Skeletal muscle cell (primary cell): ENCODE data around the gene SORT1.
"Not testable (repeated sequence)": the region's sequence is repeated elsewhere in the genome, so short reads cannot be mapped to it uniquely, and the experiment has no call there.

Source experiments
- DNase-seq: peaks from one replicate; pipeline ENCODE4 v3.0.0-alpha.2; 2010; ENCODE audit warnings: low read depth
- H3K4me3 ChIP-seq: 2 replicates; pipeline ENCODE4 v1.5.1; 2011; ENCODE audit warnings: low read depth, mild to moderate bottlenecking, control low read depth, low read length, moderate library complexity

SORT1 gene

DNA sequence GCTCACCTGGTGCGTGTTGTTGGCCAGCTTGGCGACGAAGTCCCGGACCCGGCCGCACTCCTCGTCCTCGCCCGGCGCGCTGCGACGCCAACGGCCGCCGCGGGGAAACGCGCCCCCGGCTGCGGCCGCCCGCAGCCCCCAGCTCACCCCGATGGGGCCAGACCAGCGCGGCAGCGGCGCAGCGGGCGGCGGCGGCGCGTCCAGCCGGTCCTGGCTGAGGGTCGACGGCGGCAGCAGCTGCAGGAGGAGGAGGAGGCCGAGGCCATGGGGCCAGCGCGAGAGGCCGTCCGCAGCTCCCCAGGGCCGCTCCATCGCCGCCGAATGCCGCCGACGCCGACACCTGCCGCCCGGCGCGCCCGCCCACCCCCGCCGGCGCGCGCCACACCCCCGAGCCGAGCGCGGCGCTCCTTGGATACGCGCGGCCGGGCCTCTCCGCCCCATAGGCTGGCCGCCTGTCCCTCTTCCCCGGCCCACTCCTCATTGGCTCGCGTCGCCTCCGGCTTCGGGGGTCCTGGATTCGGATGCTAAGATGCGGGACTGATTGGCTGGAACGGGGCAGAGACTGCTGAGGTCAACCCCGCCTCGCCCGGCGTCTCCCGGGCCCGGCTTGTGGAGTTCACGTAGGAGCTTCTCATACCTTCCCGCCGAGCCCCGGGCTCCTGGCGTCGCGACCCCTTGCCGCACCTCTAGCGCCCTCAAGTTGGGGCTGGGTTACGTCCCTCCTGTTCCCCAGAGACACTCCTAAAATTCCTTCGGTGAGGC is at the start of gene SORT1:
Gene SORT1, minus strand, starts transcription at position 338 of the 762 bp plus-strand sequence. Its CDS starts 26 bp downstream, at position 312.
- H3K4me3 ChIP-seq: peak within 1 kb of the TSS; percentile 56
- peak; percentile 60 for DNase-seq

DNA sequence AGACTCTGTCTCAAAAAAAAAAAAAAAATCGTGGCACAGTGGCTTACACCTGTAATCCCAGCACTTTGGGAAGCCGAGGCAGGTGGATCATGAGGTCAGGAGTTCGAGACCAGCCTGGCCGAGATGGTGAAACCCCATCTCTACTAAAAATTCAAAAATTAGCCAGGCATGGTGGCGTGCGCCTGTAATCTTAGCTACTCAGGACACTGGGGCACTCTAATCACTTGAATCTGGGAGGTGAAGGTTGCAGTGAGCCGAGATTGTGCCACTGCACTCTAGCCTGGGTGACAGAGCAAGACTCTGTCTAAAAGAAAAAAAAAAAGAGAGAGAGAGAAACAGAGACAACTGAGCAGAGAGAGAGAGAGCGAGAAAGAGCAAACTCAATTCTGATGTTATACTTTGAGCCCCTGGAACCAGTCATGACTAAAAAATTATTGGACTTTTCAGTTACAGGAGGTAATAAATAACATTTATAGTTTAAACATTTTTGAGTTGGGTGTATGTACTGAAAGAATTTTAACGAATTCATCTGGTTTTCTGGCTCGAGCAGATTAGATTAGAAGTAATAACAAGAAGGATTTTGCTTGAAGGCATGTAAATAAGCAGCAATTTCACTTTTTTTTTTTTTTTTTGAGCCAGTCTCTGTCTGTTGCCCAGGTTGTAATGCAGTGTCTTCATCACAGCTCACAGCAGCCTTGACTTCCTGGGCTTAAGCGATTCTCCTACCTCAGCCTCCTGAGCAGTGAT is 48.4 kb upstream of the SORT1 start:
- DNase-seq: not testable (repeated sequence)

GRCh38 chr1:109444346-109444745 is 46.6 kb upstream of the SORT1 start:
- DNase-seq: no peak
- no peak overlapping the region for H3K4me3 ChIP-seq

More for the DNA sequence above, 48.4 kb upstream of the SORT1 start:
- H3K4me3 ChIP-seq: not testable (repeated sequence)

DNA sequence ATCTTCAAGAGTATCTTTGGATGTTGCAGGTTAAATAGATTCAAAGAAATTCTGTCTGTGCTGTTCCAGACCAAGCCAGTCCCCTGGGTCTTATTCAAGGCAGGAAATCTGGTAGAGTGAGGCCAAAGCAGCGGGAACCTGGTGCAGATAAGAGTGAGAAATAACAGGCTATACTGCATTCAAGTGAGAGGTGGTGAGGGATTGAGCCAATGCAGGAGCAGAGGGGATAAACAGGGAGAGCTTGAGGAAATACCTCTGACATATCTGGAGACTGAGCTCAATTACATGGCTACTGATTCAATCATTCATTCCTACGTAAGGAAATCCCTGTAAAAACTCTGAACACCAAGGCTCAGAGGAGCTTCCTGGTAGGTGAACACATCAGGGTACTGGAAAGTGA is 45.8 kb upstream of the SORT1 start:
- DNase-seq: no peak
- H3K4me3 ChIP-seq: no peak overlapping the region

GRCh38 chr1:109441069-109441468 is 43.4 kb upstream of the SORT1 start:
- H3K4me3 ChIP-seq: no peak overlapping the region
- peak; percentile 87 for DNase-seq

DNA sequence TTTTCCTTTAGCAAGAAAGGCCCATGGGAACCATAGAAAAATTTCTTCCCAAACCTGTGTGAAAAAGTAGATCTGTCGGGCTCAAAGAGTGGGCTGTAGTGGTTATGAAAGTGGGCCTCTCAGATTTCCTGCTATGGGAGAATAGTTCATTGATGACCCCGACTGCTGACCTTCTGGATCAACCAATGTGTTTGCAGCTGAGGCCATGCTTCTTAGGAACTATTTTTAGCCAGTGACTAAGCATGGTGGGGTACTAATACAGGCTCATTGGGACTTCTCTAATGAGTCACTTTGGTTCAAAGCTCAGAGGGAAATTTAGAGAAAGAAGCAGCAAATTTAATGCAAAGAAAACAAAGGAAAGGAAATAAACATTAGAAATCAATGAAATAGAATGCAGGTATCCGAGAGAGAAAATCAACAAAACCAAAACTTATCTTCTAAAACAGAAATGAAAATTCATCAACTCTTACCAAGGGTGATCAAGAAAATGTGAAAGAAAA is 41.1 kb upstream of the SORT1 start:
- no peak overlapping the region for H3K4me3 ChIP-seq
- peak; percentile 97 for DNase-seq

- H3K4me3 ChIP-seq: no peak overlapping the region
- DNase-seq: no peak
Measured at GRCh38 chr1:109434484-109434883, 36.8 kb upstream of the SORT1 start.

GRCh38 chr1:109433322-109433721 is 35.6 kb upstream of the SORT1 start:
- H3K4me3 ChIP-seq: no peak overlapping the region
- no peak for DNase-seq

DNA sequence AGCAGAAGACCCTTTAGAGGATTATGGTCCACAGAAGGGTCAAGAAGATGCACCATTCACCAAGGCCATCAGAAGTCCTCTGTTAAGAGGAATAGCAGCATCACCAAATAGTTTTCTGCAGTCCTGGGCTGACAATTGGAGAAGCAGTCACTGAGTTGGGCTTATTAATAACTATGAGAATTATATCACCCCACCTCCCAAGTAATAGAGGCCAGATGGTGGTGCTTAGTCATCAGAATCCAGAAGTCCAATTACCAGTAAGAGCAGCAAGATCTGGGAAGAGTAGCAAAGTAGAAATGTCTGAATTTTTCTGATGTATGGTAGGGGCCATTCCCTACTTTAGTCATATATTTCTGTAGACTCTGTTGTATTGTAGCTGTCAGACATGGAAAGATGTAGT is 34.6 kb upstream of the SORT1 start:
- no peak overlapping the region for H3K4me3 ChIP-seq
- DNase-seq: no peak

DNA sequence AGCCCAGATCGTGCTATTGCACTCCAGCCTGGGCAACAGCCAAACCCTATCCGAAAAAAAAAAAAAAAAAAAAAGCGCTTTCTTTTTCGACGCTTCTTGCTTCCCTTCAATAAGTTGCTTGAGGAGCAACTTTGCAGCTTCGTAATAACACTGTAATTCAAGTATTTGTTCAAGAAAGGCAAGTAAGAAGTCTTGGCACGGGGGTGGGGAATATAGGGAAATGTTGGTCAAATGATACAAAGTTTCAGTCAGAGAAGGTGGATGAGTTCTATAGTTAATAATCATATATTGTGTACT is 29.4 kb upstream of the SORT1 start:
- no peak for DNase-seq

DNA sequence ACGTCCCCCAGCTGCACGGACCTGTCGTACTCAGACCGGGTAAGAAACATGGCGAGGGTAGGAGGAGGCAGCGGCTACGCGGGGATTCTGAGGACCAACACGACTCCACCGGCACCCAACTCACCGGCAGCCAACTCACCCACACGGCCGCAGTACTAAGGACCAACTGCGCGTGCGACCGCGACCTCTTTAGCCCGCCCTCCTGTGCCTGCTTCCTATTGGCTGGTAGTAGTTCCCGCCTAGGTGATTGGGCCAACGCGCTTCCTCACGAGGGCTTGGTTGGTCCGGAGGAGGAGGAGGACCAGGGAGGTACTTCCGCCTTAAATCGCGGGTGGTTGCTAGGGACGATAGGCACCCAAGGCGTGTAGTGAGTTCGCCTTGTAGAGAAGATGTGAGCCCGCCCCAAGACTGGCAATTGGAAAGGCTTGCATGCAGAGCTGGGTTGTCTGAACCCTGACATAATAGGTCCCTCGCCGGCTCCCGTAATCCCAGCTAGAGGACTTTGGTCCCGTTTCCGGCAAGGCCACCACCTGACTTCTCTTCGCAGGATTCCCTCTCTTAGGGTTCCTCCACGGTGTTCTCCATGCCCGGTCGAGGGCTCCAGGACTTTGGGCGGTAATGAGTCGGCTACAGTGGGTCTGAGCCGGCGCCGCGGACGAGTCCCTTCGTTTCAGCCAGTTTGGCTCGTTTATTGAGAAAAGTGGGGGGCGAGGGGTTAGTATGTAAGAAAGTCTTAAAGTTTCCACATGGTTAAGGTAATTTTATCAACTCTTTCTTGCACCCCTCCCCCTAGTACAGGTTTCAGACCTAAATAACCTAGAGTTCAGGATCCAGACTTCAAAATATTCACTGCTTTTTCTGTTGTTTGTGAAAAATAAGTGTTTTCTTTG is 28.8 kb upstream of the SORT1 start, which contains the start of gene PSMA5:
Gene PSMA5, minus strand, starts transcription at position 168 of the 890 bp plus-strand sequence. Its CDS starts 118 bp downstream, at position 50.
- peak within 1 kb of the TSS; percentile 95 for H3K4me3 ChIP-seq
- peak; percentile 98 for DNase-seq

More for the DNA sequence above, 29.4 kb upstream of the SORT1 start:
- peak overlapping the region; percentile 95 for H3K4me3 ChIP-seq

GRCh38 chr1:109425391-109426280 is 27.9 kb upstream of the SORT1 start:
- no peak for DNase-seq
- peak overlapping the region; percentile 95 for H3K4me3 ChIP-seq

- no peak for DNase-seq
- H3K4me3 ChIP-seq: no peak overlapping the region
Measured at GRCh38 chr1:109423498-109423897, 25.8 kb upstream of the SORT1 start.

GRCh38 chr1:109412551-109412950 is 14.8 kb upstream of the SORT1 start:
- no peak overlapping the region for H3K4me3 ChIP-seq
- no peak for DNase-seq

DNA sequence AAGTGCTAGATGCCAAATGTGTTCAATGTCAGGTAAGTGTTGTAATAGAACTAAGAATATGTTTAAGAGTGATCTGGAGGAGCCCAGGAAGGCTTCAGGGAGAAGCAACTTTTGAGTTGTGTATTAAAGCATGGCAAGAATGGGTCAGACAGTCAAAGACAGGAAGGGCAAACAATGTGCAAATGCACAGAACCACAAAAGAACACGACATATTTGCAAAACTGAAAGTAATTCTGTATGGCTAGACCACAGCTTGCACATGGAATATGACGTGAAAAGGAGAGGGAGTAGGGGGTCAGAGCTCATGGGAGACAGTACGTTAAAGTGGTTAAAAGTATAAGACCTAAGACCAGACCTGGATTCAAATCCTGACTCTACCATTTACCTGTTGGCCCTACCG is 7.1 kb upstream of the SORT1 start:
- H3K4me3 ChIP-seq: no peak overlapping the region
- DNase-seq: no peak

GRCh38 chr1:109402025-109402424 is 4.3 kb upstream of the SORT1 start:
- no peak overlapping the region for H3K4me3 ChIP-seq
- DNase-seq: no peak

DNA sequence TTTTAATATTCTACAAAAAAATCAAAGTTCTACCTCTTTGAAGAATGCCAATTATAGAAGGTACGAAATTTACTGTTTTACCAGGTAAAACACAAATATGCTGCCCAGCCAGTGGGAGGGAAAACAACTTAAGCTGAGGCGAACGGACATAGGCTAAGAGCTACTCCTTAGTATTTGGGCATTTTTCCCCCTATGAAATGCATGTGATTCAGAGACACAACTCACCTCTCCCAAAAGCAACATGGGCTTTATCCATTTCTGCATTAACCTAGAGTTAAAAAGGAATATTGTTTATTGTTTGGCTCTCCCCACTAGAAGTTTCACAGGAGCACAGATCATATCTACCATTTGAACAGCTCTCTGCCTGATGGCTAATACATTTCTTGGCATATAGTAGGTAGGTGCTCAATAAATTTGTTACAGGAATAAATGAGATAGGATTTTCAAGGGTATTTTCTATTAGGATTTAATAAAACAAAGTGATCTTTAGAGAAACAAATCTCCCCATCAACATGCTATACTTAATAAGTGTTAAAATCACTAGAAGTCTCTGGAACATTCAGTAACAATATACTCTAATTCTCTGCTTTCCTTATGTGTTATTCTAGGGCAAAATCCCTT is 2.4 kb upstream of the SORT1 start:
- no peak for DNase-seq
- no peak overlapping the region for H3K4me3 ChIP-seq

- no peak for DNase-seq
- no peak overlapping the region for H3K4me3 ChIP-seq
Measured at GRCh38 chr1:109399326-109399957, 1.7 kb upstream of the SORT1 start.
